Neuronal stem cell (in vitro differentiated cells): ENCODE results near the gene SLAMF8.

Experiments
- DNase-seq: peaks from one replicate; pipeline ENCODE4 v3.0.0-alpha.2; 2013; ENCODE audit warnings: low spot score
- H2AFZ ChIP-seq: one replicate; pipeline ENCODE4 v1.6.1; 2013; ENCODE audit warnings: mild to moderate bottlenecking, low read length, inconsistent platforms
- H2AK5ac ChIP-seq: 2 replicates; pipeline ENCODE4 v1.6.1; 2013; ENCODE audit warnings: low read depth, mild to moderate bottlenecking, inconsistent platforms, low read length, moderate library complexity, mixed read lengths
- H2BK120ac ChIP-seq: 2 replicates; pipeline ENCODE4 v1.6.1; 2013; ENCODE audit warnings: low read depth, mild to moderate bottlenecking, inconsistent platforms, low read length, moderate library complexity, mixed read lengths
- H2BK12ac ChIP-seq: one replicate; pipeline ENCODE4 v1.6.1; 2013; ENCODE audit warnings: low read length, inconsistent platforms
- H2BK15ac ChIP-seq: 2 replicates; pipeline ENCODE4 v1.6.1; 2013; ENCODE audit warnings: mild to moderate bottlenecking, low read length, inconsistent platforms, mixed read lengths
- H2BK5ac ChIP-seq: one replicate; pipeline ENCODE4 v1.6.1; 2013; ENCODE audit warnings: inconsistent platforms, mild to moderate bottlenecking, low read length, moderate library complexity
- H3K14ac ChIP-seq: one replicate; pipeline ENCODE4 v1.6.1; 2013; ENCODE audit warnings: low read length, inconsistent platforms
- H3K18ac ChIP-seq: 2 replicates; pipeline ENCODE4 v1.6.1; 2013; ENCODE audit warnings: low read length, inconsistent platforms
- H3K23ac ChIP-seq: 2 replicates; pipeline ENCODE4 v1.6.1; 2013; ENCODE audit warnings: low read depth, mild to moderate bottlenecking, mixed read lengths, low read length, inconsistent platforms; ENCODE audit not compliant: poor library complexity
- H3K27ac ChIP-seq: replicated peaks from 3 replicates; pipeline ENCODE4 v1.5.1; 2013; ENCODE audit warnings: low read length, inconsistent platforms
- H3K27me3 ChIP-seq, 3 experiments: 2 replicates each; pipeline ENCODE4 v1.6.1; 2013; ENCODE audit warnings: low read length in 3 of 3, mild to moderate bottlenecking in 2 of 3, inconsistent platforms in 1 of 3, low read depth in 1 of 3, mixed read lengths in 1 of 3, moderate library complexity in 1 of 3; ENCODE audit not compliant: control insufficient read depth in 3 of 3, insufficient read depth in 3 of 3
- H3K36me3 ChIP-seq, 2 donors: replicated peaks in 1 of 2; 2 replicates each; pipeline ENCODE4 v1.6.1; 2013; ENCODE audit warnings: low read length in 2 of 2; ENCODE audit not compliant: control insufficient read depth in 2 of 2, insufficient read depth in 2 of 2
- H3K4ac ChIP-seq: 2 replicates; pipeline ENCODE4 v1.6.1; 2013; ENCODE audit warnings: inconsistent platforms, mild to moderate bottlenecking, low read length, moderate library complexity
- H3K4me1 ChIP-seq, 2 donors: 1 replicate in 1 of 2; 2 replicates in 1 of 2; pipeline ENCODE4 v1.6.1; 2013; ENCODE audit warnings: low read length in 2 of 2, low read depth in 1 of 2; ENCODE audit not compliant: control insufficient read depth in 2 of 2, insufficient read depth in 1 of 2
- H3K4me2 ChIP-seq: one replicate; pipeline ENCODE4 v1.6.1; 2013; ENCODE audit warnings: mild to moderate bottlenecking, low read length, inconsistent platforms; ENCODE audit not compliant: insufficient read depth, poor library complexity, severe bottlenecking
- H3K4me3 ChIP-seq, 2 donors: 2 replicates each; pipeline ENCODE4 v1.5.1; 2013; ENCODE audit warnings: low read length in 2 of 2, mild to moderate bottlenecking in 2 of 2, inconsistent platforms in 1 of 2, moderate library complexity in 1 of 2
- H3K79me1 ChIP-seq: one replicate; pipeline ENCODE4 v1.6.1; 2013; ENCODE audit warnings: low read depth, mild to moderate bottlenecking, inconsistent platforms, low read length, moderate library complexity
- H3K9ac ChIP-seq: one replicate; pipeline ENCODE4 v1.6.1; 2013; ENCODE audit warnings: mild to moderate bottlenecking, low read depth, low read length, inconsistent platforms; ENCODE audit not compliant: poor library complexity
- H3K9me3 ChIP-seq, 2 donors: replicated peaks in 1 of 2; 2 replicates each; pipeline versions ENCODE3 to v1.6.1; 2013; ENCODE audit warnings: low read length in 2 of 2, mild to moderate bottlenecking in 2 of 2, inconsistent platforms in 1 of 2, low read depth in 1 of 2, mixed read lengths in 1 of 2, moderate library complexity in 1 of 2; ENCODE audit not compliant: control insufficient read depth in 2 of 2, insufficient read depth in 1 of 2
- H4K8ac ChIP-seq: one replicate; pipeline ENCODE4 v1.6.1; 2013; ENCODE audit warnings: low read depth, mild to moderate bottlenecking, inconsistent platforms, low read length, moderate library complexity
- H4K91ac ChIP-seq: one replicate; pipeline ENCODE4 v1.6.1; 2013; ENCODE audit warnings: low read length, low read depth, mild to moderate bottlenecking, inconsistent platforms; ENCODE audit not compliant: poor library complexity
- WGBS, 2 donors: extraction: QIAGEN DNeasy Blood & Tissue Kit; methylation state at CpG; one replicate each; pipeline ENCODE4 v1.1.7; 2013; ENCODE audit warnings: missing lambda C conversion rate in 2 of 2, mixed read lengths in 1 of 2; ENCODE audit not compliant: insufficient read length in 2 of 2, insufficient replicate concordance in 1 of 2; ENCODE audit errors: extremely low coverage in 2 of 2; 5-methylcytosine and 5-hydroxymethylcytosine counted together

The SLAMF8 gene

DNA sequence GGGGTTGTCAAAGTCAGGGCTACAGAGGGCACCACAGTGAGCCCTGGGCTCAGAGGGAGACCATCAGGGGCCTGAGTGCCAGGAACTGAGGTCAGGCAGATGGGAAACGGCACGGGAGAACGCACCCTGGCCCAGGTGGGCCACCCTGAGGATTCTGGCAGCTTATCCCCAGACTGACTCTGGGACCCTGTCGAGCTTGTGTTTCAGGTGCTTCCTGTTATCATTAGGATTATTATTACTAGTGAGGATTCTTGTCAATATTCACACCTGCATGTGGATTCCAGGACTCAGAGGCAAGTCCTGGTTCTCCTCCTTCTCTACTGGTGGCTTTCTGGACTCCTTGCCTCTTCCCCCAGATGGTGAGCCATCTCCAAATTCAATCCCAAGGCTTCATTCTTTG is 20.6 kb downstream of the SLAMF8 start:
- no peaks in the 10 kb centered on the region for H3K4me1 ChIP-seq
- H2BK120ac ChIP-seq = no peak overlapping the region
- H3K4me2 ChIP-seq = no peak overlapping the region
- DNase-seq = no peak
- H2BK12ac ChIP-seq = no peak overlapping the region
- H3K14ac ChIP-seq = no peak overlapping the region
- no peak overlapping the region for H3K18ac ChIP-seq
- peaks cover 0 to 10% (median 2%) of the 10 kb centered on the region in 3 experiments for H3K27me3 ChIP-seq
- H3K4me3 ChIP-seq = no peak overlapping the region
- H2AFZ ChIP-seq = no peak overlapping the region
- no peaks in the 10 kb centered on the region for H3K9me3 ChIP-seq
- H3K79me1 ChIP-seq = no peaks in the 10 kb centered on the region
- peak overlapping the region; percentile 17 for H3K23ac ChIP-seq
- no CpG with 5 or more reads among the region's 4 CpGs for WGBS, 2 donors
- H3K9ac ChIP-seq = no peak overlapping the region
- no peaks in the 10 kb centered on the region for H3K36me3 ChIP-seq
- H2AK5ac ChIP-seq = no peak overlapping the region
- no peak overlapping the region for H3K4ac ChIP-seq
- no peak overlapping the region for H2BK5ac ChIP-seq
- no peak overlapping the region for H3K27ac ChIP-seq
- H2BK15ac ChIP-seq = no peak overlapping the region
- no peak overlapping the region for H4K8ac ChIP-seq
- no peak overlapping the region for H4K91ac ChIP-seq

DNA sequence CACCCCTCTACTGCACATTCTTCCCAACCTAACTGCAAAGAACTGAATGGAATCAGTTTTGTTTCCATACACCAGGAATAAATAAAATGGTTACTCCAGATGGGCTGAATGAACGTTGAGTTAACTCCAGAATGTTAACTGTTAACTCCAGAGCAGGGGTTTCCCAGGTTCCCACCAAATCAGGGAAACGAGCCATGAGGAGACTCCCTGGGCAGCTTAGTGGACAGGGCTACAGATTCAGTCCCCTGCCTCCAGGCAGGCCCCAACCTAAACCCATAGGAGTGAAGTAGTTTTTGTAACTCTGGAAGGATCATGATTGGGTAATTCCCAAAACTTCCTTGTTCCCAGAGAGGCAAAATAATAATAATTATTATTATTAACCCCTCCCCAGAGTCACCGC is 21.7 kb downstream of the SLAMF8 start:
- Histone ChIP-seq H3K4me3 (no peak overlapping the region), H2AFZ (no peak overlapping the region), H3K36me3 (no peaks in the 10 kb centered on the region), H2BK120ac (no peak overlapping the region), H3K23ac (no peak overlapping the region), H2AK5ac (no peak overlapping the region), H2BK5ac (no peak overlapping the region), H3K4me1 (no peaks in the 10 kb centered on the region), H3K4me2 (no peak overlapping the region), H3K9me3 (no peaks in the 10 kb centered on the region), H2BK12ac (no peak overlapping the region), H2BK15ac (no peak overlapping the region), H3K9ac (no peak overlapping the region), H3K79me1 (no peaks in the 10 kb centered on the region), H3K14ac (peak overlapping the region; percentile 75), H3K4ac (no peak overlapping the region), H3K27me3 (peaks cover 0 to 21% (median 3%) of the 10 kb centered on the region in 3 experiments), H3K18ac (no peak overlapping the region), H4K8ac (no peak overlapping the region), H3K27ac (no peak overlapping the region), H4K91ac (no peak overlapping the region)
- WGBS, 2 donors = no CpG with 5 or more reads among the region's 3 CpGs
- DNase-seq = no peak

DNA sequence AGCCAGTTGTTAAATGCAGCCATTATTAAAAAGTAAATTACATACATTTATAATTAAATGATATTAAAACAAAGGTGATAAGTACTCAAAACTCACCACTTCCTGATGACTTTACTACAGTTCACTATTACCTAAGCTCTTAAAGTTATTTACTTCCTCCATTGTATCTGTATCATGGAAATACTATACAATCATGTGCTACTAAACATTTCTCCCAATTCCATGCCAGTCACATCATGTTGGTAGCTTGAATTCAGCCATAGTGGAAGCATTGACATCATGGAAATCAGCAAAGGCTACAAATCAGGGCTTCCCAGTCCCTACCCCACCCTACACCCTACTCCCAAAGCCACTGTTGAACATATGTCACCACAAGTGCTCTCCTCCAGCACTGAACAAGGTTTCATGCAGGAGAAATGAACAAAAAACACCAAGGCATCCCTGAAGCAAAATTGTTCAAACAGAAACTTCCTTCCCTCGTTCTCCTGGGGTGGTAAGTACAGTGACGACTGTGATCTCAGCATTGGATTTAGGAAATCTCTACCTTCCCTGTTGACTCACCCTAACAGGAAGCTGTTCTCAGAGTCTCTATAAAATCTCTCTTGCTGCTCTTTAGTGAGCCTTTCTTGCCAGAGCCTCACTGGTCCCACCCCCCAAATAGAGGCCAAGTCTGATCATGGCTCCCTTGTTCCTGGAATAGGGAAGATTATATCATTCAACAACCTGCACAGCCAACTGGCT is 23.1 kb downstream of the SLAMF8 start:
- H3K36me3 ChIP-seq = no peaks in the 10 kb centered on the region
- H2BK12ac ChIP-seq = no peak overlapping the region
- H3K14ac ChIP-seq = no peak overlapping the region
- no peak overlapping the region for H2BK15ac ChIP-seq
- H3K23ac ChIP-seq = no peak overlapping the region
- no peak overlapping the region for H3K4me2 ChIP-seq
- H4K8ac ChIP-seq = no peak overlapping the region
- peaks cover 0 to 4% of the 10 kb centered on the region in 2 donors for H3K4me1 ChIP-seq
- H3K18ac ChIP-seq = no peak overlapping the region
- H3K27ac ChIP-seq = no peak overlapping the region
- no peak overlapping the region for H2AK5ac ChIP-seq
- H3K9ac ChIP-seq = no peak overlapping the region
- H3K4ac ChIP-seq = no peak overlapping the region
- no peak overlapping the region for H2AFZ ChIP-seq
- H3K79me1 ChIP-seq = no peaks in the 10 kb centered on the region
- no peak overlapping the region for H3K4me3 ChIP-seq
- H2BK5ac ChIP-seq = no peak overlapping the region
- no CpG with 5 or more reads among the region's 2 CpGs for WGBS, 2 donors
- H2BK120ac ChIP-seq = no peak overlapping the region
- H4K91ac ChIP-seq = no peak overlapping the region
- no peaks in the 10 kb centered on the region for H3K9me3 ChIP-seq
- no peak for DNase-seq
- peaks cover 3 to 36% (median 16%) of the 10 kb centered on the region in 3 experiments for H3K27me3 ChIP-seq

DNA sequence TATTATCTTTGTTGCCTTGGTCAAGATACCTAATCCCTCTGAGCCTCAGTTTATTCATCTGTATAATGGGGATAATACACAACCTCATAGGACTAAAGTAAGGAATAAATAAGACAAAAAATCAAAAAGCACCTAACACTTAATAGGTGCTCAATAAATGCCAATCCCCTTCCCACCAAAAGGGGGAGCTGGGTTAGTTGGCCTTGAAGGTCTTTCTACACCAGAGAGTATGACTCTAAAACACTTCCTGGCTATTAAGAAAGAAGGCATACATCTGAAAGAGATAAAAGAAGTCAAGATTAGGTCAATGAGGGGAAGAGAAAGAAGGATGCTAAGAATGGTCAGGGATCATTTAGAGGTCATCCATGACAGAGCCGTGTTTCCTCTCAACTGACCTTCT is 24.7 kb downstream of the SLAMF8 start:
- Histone ChIP-seq H2BK12ac (no peak overlapping the region), H2BK5ac (no peak overlapping the region), H4K8ac (no peak overlapping the region), H3K4me1 (peaks cover 0 to 4% of the 10 kb centered on the region in 2 donors), H3K23ac (no peak overlapping the region), H3K14ac (no peak overlapping the region), H3K36me3 (no peaks in the 10 kb centered on the region), H4K91ac (no peak overlapping the region), H3K4me2 (no peak overlapping the region), H2BK15ac (no peak overlapping the region), H3K79me1 (no peaks in the 10 kb centered on the region), H3K4me3 (no peak overlapping the region), H2AFZ (no peak overlapping the region), H3K27ac (no peak overlapping the region), H2AK5ac (no peak overlapping the region), H3K4ac (no peak overlapping the region), H3K9ac (no peak overlapping the region), H3K18ac (no peak overlapping the region), H2BK120ac (no peak overlapping the region), H3K27me3 (peaks cover 7 to 49% (median 32%) of the 10 kb centered on the region in 3 experiments), H3K9me3 (peaks cover 5% of the 10 kb centered on the region in 2 donors)
- no CpG with 5 or more reads among the region's 1 CpG for WGBS, 2 donors
- DNase-seq = no peak
